Suppressor macrophage (primary cell): ENCODE data around the gene CDO1.
A peak's percentile ranks its signal among the peaks of the same experiment; 100 is the strongest.

Experiments used
- DNase-seq, 4 experiments: peaks; one replicate each; pipeline ENCODE4 v3.0.0-alpha.2; 2020 to 2022

CDO1 gene

GRCh38 chr5:115785381-115786065 lies 30.9 kb downstream of the CDO1 start:
- DNase-seq, result no peak

GRCh38 chr5:115778417-115778816 lies 38.0 kb downstream of the CDO1 start:
- no peak for DNase-seq

DNA sequence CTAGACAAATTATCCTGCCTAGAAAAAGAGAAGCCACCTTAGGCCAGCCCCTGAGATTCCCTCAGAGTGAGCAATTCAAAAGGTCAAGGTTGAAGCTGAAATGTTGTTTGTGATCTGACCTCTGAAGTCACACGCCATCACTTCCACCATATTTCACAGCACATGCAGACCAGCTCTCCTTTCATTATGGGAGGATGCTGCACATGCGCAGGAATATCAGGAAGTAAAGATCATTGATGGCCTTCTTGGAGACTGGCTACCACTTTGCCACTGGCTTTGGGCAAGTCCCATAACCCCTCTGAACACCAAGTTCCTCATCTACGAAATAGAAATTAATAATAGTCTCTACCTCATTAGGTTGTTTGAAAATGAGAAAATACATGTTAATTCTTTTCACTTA lies 39.5 kb downstream of the CDO1 start:
- no peak for DNase-seq

DNA sequence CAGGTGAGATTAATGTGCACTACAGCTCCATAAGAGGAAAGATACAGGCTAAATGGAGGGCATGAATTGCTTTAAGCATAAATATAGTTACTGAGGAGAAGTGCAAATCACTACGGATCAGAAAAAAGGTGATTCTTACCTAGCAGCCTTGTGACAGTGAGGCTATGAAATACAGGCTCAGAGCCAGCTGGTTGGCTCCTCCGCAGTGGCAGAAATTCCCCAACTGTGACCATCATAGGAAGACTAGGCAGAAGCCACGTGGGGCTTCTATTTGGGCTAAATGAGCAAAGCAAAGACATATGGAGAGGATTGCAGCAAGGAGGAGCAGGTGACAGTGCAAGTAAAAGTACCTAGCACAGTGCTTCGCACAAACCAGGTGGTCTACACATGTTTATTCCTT lies 40.5 kb downstream of the CDO1 start:
- no peak for DNase-seq

- DNase-seq, result no peak
These were observed 41.8 kb downstream of the CDO1 start for GRCh38 chr5:115774684-115775083.

- DNase-seq, result no peak
These were observed 43.6 kb downstream of the CDO1 start for GRCh38 chr5:115772731-115773475.

DNA sequence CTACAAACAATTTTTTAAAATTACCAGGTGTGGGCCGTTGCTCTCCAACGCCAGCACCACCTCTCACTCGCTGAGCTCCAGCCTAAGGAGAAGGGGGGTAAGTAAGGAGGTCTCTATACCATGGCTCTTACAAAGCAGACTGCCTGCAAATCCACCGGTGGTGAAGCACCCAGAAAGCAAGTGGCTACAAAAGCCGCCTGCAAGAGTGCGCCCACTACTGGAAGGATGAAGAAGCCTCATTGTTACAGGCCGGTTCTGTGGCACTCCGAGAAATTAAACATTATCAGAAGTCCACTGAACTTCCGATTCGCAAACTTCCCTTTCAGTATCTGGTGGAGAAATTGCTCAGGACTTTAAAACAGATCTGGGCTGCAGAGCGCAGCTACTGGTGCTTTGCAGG lies 46.0 kb downstream of the CDO1 start:
- DNase-seq, result peak; percentile 6 to 35 (median 24)

DNA sequence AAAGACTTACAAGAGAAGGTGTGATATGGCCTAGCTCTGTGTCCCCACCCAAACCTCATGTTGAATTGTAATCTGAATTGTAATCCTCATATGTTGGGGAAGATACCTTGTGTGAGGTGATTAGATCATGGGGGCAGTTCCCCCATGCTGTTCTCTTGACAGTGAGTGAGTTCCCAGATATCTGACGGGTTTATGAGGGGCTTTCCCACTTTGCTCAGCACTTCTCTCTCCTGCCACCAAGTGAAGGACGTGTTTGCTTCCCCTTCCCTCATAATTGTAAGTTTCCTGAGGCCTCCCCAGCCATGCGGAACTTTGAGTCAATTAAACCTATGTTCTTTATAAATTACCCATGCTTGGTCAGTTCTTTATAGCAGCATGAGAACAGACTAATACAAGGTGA lies 49.0 kb downstream of the CDO1 start:
- no peak for DNase-seq

DNA sequence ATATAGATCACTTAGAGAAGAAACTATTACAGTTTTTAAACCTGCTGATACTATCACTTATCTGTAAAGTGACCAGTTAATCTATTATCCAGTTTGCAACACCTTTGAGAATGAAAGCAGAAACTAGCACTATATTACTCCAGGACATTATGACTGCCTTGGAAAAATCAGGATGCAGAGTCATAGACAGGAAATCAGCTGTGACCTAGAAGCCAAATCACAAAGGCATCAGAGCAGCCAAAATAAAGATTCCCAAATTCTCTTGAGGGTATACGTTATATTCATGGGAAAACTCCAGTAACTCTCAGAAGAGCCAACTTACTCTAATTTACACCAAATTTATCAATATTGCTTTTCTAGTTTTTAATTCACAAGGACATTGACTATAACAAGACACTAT lies 49.9 kb downstream of the CDO1 start:
- no peak for DNase-seq

DNA sequence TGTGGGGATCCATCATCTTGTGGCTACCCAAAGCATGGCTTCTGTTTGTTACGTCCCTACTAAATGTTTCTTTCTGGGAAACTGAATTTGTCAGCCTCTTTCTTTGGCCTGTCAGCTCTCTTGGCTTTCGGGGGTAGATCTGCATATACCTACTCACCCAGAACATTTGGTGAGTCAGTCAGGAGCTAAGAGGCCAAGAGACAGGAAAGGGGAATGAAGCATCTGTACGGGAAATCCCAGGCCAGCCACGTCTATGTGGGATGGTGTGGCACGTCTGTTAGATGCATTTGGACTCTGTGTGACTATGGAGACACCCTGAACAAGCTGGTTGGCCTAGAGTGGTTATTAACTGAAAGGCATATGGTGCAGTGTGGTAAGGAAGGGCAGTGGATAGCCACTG lies 58.1 kb downstream of the CDO1 start:
- DNase-seq, result no peak

- DNase-seq, result no peak
These were observed 60.8 kb downstream of the CDO1 start for GRCh38 chr5:115755675-115756074.
